ENCODE measurements around the gene DRC3.

Gene DRC3

DNA sequence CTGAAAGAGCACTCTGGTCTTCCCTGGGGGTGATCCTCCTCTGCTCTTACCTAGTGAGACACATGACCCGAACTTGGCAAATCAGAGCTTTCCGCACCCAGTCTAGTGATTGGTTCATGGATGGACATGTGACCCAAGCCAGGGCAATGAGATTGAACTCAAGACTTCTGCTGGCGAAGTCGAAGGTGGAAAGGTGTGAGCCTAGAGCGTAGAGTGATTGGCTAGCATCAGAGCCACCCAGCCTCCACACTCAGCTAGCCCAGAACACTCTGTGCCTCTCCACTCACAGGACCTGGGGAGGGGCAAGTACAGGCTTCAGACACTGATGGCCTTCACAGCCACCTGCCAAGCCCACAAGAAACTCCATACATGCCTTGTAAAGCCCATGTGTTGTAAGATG lies 48.7 kb downstream of the DRC3 start:
- DNase-seq (ENCODE audit: low spot score): no peak

DNA sequence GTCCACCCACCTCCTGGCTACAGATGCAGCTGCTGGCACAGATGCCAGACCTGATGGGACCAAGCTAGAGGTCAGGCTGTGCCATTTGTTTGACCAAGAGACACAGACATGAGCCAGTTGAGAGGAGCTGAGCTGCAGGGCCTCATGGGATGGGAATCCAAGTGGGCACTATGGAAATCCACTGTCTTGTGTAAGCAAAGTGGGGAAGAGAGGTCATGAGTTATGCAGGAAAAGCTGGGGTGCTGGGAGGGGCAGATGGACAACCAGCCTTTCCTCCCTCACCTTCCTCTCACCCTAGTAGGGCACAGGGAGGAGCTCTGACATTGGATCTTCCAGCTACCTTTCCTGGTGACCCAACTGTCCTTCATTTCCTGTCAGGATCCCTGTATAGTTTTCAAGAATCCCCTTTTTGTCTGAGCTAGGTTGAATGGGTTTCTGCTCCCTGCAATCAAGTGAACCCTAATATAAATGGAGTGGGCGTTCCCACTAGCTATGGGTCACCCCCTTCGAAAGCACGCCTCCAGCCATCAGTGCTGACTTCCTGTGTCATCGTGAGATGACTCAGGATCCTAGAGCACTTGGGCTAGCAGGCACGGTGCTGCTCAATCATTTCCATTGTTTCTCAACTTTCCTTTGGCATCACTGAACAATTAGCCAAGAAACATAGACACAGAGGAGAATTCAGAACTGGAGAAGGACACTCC lies 52.7 kb downstream of the DRC3 start:
- DNase-seq (ENCODE audit: low spot score): no peak

DNA sequence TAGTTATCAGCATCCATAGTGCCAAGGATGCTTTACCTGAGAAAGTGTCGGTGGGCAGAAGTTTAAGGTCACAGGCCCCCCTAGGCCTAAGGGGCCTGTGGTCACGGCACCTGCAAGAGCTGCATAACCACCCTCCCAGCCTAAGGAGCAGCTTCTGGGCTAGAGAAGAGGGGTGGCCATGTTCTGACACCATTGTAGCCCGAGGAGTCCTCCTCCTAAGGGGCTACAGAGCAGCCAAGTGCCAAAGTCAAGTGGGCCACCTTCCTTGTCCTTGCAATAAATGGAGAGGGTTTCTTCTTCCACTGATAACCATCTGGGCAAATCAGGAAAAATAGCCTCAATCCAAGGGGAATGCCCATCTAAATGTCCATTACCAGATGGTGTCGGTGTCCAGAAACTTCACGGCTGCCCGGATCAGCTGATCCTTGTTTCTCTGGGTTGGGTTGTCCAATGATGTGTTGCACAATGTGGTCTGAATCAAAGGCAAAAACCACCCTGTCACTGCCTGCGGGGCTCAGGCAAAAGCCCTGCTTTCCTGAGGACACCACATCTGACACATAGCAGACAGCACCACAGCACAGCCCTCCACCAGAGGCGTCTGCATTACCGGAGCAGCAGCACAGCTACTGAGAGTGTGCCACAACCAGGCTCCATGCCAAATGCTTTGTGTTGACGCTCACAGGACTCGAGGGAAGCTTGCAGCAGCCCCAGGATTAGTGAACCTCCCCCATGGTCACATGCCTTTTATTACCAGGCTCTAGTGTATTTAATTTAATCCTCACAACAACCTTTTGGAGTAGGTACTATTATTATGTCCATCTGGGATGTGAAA lies 53.5 kb downstream of the DRC3 start:
- DNase-seq (ENCODE audit: low spot score): no peak

DNA sequence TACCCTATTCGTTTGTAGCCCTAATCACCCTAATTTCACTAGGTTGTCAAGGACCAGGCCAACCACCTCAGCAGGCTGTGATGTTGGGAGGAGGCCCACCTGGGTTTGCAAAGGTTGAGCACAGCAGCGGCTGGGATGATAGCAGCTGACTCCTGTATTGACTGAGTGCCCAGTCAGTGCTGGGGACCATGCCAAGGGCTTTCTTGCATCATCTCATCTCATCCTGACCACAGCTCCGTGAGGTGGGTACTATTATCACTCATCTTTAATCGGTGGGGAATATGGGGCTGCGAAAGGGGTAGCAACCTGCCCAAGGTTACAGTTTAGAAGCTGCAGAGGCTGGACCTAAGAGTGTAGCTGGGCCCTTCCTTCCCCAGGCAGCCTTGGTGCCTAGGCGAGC lies 54.6 kb downstream of the DRC3 start:
- DNase-seq (ENCODE audit: low spot score): no peak

DNA sequence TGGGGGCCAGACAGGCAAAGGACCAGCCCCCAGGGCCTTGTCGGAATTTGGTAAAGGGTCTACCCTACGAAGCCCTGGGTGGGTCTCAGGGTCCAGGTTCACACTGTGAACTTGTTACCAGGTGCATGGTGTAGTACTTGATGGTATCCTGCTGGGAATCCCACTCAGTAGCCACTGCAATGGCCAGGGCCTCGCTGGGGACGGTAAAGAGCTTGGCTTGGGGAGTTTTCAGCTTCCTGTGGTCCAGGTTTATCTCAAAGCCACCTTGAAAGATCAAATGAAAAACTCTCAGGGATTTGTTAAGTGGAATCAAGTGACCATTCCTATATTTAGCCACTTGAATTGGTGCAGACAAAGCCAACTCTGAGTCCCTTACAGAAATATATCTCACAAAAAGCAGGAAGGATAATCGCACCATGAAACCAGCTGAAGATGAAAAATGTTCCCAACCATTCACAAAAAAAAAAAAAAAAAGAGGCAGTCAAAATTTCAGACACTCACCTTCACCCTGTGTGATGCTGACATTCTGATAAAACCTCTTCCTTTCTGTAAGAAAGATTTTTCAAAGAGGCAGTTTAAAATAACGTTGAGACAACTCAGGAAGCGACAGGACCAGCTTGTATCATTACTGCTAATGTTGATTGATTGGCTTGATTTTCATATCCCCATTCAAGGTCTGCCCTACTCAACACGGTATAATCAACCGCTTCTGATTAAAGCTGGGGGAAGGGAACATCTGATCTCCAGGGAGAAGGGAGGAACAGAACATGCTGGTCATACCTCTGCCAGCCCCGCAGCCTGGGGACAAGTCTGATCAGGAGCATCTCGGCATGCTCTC lies 55.7 kb downstream of the DRC3 start:
- no peak for DNase-seq (ENCODE audit: low spot score)

DNA sequence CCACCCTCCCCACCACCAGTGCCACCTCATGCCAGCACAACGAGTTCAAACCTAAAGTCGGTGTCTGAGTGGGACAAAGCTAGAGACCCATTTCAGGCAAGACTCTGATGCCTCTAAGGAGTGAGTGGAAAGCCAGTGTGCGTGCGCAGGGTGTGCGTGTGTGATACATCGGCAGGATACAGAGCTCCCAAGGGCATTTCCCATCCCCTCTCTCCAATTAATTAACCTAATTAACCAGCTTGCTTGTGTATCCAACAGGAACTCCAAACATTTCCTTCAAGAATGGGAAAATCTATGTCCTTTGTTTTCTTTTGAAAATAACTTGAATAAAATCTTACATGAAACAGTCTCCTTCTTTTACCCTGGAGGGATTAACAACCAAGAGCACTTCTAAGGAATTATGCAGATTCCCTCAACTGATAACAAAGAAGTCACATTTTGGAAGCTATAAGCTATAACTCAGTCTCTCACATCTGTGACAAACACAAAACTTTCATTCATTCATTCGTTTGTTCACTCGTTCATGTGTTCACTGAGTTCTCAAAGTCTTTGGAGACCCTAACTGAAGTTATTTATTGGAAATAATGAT lies 56.4 kb downstream of the DRC3 start:
- no peak for DNase-seq (ENCODE audit: low spot score)

DNA sequence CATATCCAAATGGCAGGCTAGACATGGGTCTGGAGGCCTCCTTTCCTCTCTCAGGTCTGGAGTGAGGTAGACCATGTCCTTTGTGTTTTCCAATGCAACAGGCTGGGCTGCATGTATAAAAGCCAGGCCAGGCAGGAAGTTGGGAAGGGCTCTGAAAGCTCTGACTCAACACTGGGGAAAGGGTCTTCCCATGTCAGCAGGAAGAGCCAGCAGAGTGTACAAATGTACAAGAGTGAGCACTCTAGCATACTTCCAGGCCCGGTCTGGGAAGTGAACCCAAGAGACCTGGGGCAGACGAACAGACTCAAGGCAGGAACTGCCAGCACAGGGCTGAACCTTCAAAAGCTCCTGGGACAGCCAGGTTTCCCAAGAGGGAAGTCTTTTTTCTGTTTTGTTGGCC lies 59.3 kb downstream of the DRC3 start:
- no peak for DNase-seq (ENCODE audit: low spot score)

DNA sequence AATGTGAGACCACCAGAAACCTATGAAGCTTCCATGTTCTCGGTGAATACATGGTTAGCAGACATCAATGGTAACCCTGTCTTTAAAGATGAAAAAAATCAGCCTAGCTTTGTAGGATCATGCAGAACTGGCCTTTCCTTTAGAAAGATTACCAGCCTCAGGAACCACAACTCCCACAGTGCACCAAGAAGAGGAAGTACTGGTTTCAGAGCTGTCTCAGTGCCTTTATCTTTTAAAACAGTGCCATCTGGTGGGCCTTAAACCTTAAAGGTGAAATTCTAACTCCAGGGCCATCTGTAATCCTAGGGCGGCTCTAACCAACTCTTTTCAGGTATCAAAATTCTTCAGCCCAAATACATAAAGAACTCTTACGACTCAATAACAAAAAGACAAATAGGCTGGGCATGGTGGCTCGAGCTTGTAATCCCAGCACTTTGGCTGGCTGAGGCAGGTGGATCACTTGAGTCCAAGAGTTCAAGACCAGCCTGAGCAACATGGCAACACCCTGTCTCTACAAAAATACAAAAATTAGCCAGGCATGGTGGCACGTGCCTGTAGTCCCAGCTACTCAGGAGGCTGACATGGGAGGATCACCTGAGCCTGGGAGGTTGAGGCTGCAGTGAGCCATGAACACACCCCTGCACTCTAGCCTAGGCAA lies 60.9 kb downstream of the DRC3 start:
- peak; percentile 75 for DNase-seq (ENCODE audit: low spot score)

DNA sequence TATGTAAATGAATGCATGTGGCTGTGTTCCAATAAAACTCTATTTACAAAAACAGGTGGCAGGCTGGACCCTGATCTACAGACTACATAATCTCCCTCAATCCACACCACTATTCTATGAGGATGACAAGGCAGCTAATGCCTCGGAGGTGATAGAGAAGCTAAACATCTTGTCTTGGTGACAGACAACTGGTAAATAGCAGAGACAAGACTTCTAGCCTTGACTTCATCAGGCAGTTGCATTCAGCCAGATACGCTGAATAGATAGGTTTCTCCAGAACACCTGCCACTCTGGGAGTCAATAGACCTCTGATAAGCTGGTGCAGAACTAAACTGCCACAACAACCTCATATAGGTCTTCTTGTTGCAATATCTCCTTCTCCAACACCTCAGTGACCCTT lies 63.0 kb downstream of the DRC3 start:
- DNase-seq (ENCODE audit: low spot score): no peak

DNA sequence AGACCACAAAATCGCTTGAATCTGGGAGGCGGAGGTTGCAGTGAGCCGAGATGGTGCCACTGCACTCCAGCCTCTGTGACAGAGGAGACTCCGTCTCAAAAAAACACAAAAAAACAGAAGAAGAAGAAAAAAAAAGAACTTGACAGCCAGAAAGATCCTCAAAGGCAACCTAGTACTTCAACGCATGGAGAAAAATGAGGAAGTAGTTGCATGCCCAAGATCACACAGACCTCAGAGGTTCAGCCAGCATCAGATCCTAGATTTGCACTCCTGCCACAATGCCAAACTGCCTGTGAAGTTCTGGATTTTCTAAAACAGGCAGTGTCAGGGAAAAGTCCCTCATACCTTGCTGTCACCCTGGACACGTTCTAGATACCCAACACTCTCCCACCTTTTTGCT lies 64.8 kb downstream of the DRC3 start:
- no peak for DNase-seq (ENCODE audit: low spot score)

DNA sequence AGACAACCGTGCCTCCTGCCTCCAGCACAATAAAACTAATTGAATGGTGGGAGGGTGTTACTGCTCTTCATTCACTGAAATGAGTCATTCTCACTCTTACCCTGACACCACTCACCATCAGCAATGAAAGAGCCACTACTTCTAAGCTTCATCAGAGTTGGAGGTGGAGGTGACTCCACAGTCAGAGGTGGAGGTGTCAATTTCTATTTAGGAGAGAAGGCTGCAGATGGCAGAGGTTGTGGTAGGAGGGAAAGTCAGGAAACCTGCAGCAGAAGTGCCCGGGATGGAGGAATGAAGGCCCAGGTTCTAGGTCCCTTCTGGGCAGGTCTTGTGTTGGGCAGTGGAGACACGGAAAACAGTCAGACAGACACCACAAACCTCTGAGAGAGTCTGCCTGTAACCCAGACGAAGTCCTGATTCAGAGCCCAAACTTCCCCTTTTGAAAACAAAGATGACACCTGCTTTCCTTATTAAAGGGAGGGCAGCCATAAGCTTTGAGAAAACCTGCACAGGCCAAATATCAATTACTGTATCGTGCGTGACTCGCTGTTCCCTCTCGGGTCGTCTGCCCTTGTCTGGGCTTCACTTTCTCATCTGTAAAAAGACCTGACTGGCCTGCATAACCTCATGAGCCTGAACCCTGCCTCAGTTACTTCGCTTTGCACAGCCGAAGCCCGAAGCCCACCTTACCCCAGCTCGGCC lies 65.6 kb downstream of the DRC3 start:
- no peak for DNase-seq (ENCODE audit: low spot score)

DNA sequence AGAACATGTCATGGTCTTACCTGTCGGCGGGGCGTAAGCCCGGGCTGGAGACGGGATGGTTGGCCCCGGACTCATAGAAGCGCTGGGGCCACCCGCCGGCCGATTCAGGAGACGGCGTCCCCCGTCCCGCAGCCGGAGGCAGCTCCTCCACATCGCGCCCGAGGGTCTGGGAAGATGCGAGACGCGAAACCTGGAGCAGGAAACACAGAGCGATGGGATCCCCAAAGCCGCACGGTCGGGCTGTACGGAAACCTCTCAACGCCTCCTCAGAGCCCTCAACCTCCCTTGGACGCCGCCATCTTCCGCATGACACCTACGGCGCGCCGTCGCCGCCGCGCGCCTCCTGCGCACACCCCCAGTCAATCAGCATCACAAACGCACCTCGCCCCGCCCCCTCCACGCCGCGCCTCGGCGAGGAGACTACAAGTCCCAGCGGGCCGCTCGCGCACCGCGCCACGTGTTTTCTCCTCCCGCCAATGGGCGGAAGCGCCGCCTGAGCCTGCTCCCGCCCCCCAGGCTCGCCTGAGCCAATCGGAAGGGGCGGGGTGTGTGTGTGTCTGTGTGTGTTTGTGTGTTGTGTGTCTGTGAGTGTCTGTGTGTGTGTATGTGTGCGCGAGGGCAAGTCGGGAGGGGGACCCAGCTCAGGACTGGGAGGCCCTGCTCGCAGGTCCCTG lies 66.3 kb downstream of the DRC3 start, which contains the start of the genes ATPAF2 and GID4:
Gene ATPAF2, minus strand, starts transcription at position 308 of the 674 bp plus-strand sequence. Its CDS starts 155 bp downstream, at position 153.
Gene GID4, plus strand, starts transcription at position 548 of the 674 bp plus-strand sequence. Its CDS starts 57 bp downstream, at position 605.
- peak; percentile 99 for DNase-seq (ENCODE audit: low spot score)

DNA sequence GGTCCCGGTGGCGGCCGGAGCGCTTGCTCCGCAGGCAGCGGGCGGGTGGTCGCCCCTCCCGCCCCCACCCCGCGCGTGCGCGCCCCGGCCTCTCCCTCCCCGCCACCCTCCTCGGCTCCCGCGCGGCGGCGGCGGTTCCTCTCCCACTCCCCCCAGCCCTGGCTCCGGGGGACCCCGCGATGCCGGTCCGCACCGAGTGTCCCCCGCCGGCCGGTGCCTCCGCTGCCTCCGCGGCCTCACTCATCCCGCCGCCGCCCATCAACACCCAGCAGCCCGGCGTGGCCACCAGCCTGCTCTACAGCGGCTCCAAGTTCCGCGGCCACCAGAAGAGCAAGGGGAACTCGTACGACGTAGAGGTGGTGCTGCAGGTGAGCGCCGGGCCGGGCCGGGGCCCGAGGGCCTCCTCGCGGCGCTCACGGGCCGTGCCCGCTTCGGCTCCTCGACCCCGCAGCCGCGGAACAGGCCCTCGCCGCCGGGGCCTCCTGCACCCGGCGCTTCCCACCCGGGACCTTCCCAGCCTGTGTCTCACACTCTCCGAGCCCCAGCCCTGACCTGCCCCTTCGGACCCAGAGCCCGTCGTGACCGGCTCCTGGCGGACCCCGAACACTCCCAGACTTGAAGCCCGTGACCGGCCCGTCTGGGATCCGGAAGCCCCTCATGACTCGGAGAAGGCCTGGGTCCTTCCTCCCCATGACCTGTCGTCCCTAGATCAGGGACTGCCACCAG lies 67.0 kb downstream of the DRC3 start:
- no peak for DNase-seq (ENCODE audit: low spot score)

DNA sequence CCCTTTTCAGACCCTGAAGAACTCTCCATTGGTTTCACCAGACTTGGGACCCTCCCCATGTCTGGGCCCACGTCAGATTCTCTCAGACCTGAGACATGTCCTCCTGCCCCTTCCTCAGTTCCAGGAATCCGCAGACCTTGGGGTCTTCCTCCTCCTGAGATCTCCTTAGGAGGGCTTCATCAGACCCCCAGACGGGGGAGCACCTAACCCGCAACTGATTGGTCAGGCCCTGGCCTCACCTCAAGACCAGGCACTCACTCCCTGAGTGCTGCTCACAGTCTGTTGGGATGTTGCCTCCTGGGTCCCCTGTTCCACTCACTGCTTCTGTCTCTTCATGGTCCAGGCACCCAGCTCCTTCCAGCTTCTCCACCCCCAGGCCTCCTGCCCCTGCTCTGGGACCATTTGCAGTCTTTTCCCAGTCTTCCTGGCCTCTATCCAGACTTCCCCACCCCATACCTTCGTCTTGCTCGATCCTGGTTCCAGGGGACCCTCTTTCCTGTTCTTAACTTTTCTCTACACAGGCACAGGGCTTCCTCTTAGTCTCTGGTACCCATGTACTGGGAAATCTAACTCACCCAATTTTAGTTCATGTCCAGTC lies 67.7 kb downstream of the DRC3 start:
- no peak for DNase-seq (ENCODE audit: low spot score)

DNA sequence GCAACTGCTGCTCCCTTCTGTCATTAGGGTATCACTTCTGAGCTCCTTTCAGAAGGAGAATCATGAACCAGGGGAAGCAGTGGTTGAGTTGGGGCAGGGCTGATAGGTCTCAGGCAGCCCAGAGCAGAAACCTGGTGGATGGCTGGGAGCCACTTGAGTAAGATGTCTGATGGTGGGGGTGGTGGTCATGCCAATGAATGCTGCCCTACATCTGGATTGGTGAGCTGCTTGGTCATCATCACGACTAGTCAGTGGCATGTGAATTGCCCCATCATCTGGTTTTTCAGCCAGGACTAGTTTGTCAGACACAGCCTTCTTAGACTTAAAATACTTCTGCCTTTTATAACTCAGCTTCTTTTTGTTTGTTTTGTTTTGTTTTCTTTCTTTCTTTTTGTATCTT lies 69.1 kb downstream of the DRC3 start:
- DNase-seq (ENCODE audit: low spot score): no peak

DNA sequence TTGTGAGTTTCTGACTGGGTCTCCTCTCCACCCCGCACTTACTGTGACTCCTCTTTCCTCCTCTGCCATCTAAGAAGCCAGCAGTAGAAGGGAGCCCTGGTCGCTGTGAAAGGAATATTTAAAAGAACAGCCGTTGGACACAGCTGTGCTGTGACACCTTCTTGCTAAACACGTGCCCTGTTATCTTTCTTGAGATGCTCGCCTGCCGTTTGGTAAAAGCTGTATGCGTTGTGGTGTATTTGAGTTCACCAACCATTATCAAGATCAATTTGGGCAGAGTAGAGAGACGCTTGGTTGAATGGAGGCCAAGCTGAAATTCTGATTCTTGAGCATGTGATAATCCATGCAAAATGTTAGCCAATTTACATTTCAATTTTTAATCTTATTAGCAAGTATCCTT lies 70.3 kb downstream of the DRC3 start:
- no peak for DNase-seq (ENCODE audit: low spot score)

DNA sequence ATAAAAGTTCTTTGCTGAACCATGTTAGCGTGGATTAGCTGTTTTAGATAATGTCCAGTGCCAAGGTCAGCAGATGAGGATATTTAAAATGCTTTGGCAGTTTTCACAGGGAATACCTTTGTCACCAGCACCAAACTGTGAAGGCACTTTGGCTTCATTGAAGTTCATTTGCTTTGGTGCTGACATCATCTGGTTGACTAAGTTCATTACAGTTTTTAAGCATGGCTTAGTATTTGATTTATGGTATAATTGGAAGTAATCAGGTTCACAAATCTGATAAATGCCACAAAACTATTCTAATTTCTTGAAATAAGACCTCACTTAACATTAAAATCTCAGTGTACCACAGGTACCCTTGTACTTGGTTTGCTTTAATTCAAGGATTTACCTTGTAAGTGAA lies 70.8 kb downstream of the DRC3 start:
- DNase-seq (ENCODE audit: low spot score): no peak

DNA sequence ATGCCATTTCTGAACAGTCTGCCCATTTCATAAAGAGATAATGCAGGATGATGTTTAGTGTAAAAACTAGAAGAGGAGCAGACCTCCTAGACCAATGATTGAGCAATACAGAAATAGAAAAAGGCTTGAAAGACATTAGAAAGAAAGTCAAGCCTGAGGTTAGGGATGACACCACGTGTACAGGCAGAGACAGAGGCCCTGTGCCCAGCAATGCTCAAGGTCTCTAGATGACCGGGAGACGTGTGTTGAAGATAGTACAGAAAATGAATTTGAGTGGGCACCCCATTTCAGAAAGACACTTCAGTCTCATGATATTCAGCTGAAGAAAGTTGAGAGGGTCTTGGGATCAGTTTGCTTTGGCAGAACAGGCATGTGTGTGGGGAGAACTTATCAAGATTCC lies 71.9 kb downstream of the DRC3 start:
- no peak for DNase-seq (ENCODE audit: low spot score)

DNA sequence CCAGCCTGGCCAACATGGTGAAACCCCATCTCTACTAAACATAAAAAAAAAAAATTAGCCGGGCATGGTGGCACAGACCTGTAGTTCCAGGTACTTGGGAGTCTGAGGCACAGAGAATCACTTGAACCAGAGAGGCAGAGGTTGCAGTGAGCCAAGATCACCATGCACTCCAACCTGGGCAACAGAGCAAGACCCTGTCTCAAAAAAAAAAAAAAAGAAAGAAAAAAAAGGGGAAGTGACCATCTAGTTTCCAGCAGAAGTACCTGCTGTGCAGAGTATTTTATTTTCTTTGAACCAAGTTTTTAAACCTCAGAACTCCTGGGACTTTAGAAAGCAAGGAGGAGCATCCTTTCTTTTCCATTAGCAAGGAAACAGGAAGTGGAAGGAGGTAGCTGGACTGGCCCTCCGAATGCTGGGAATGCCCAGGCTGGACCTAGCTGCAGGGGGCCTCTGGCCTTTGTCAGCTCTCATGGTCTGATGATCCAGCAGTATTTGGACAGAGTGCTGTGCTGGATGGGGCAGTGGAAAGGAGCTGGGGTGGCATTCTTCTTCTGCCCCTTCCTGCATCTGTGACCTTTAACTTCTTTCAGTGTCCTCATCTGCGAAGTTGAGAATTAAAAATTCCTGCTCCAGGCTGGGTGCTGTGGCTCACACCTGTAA lies 73.2 kb downstream of the DRC3 start:
- no peak for DNase-seq (ENCODE audit: low spot score)

All from CD4-positive, alpha-beta T cell treated with Interleukin-6 at 100 ng/mL for 8 hours (primary cell).